ENCODE measurements around the gene PTGER3.

- TF ChIP-seq EP300 (IDR thresholded peaks at IDR 0.05; ENCODE audit: borderline replicate concordance in 1 of 2, control insufficient read depth in 1 of 2, low read depth in 2 of 2, low read length in 2 of 2) (no peak), POLR2A (IDR thresholded peaks at IDR 0.05; ENCODE audit: low read depth, low read length) (no peak), ZZZ3 (IDR thresholded peaks at IDR 0.05; ENCODE audit: control insufficient read depth, insufficient read length, low read depth) (no peak), ZNF687 (IDR thresholded peaks at IDR 0.05) (no peak)
- TF ChIP-seq, protein P1, sequence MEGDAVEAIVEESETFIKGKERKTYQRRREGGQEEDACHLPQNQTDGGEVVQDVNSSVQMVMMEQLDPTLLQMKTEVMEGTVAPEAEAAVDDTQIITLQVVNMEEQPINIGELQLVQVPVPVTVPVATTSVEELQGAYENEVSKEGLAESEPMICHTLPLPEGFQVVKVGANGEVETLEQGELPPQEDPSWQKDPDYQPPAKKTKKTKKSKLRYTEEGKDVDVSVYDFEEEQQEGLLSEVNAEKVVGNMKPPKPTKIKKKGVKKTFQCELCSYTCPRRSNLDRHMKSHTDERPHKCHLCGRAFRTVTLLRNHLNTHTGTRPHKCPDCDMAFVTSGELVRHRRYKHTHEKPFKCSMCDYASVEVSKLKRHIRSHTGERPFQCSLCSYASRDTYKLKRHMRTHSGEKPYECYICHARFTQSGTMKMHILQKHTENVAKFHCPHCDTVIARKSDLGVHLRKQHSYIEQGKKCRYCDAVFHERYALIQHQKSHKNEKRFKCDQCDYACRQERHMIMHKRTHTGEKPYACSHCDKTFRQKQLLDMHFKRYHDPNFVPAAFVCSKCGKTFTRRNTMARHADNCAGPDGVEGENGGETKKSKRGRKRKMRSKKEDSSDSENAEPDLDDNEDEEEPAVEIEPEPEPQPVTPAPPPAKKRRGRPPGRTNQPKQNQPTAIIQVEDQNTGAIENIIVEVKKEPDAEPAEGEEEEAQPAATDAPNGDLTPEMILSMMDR (IDR thresholded peaks at IDR 0.05 in 2 of 3, conservative IDR thresholded peaks at IDR 0.05 in 1 of 3; ENCODE audit: control insufficient read depth in 2 of 3, extremely low read depth in 1 of 3, insufficient read depth in 1 of 3, low read depth in 3 of 3, low read length in 3 of 3): no peak
Observed at GRCh38 chr1:71088645-71089287, 41.1 kb upstream of the PTGER3 start.

Data from GM12878 (cell line).